NOMO-1 treated with dmso at 0.1 percent for 144 hours (cell line): ENCODE data around the gene RYK.
"Not testable (repeated sequence)": the region's sequence is repeated elsewhere in the genome, so short reads cannot be mapped to it uniquely, and the experiment has no call there.

ENCODE experiments used
- DNase-seq: peaks from one replicate; lab custom pipeline; 2025; ENCODE audit not compliant: unreplicated experiment; lab: John Stamatoyannopoulos, UW

The RYK gene

GRCh38 chr3:134250717-134251220 lies at the start of gene RYK:
RYK (minus strand) TSS chr3:134250859; CDS start chr3:134250654, 205 bp downstream.
- peak; percentile 75 for DNase-seq

- no peak for DNase-seq
These were observed 49.2 kb upstream of the RYK start for GRCh38 chr3:134299888-134300206.

- DNase-seq = no peak
These were observed 48.7 kb upstream of the RYK start for GRCh38 chr3:134299185-134299887.

DNA sequence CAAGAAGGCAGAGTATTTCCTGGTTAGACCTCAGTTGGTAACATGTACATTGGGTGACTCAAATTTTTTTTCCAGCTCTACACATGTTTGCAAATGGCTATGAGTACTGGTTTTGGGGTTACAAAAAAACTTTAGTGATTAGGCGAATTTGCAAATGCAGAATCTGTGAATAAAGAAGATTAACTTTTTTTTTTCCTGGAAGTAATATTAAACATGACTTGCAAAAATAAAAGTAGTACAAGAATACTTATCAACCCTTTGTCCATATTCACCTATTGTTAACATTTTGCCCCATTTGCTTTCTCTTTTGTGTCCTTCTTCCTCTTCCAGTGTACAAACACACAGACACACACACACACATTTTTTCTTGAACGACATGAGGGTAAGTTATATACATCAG lies 47.6 kb upstream of the RYK start:
- DNase-seq = no peak

DNA sequence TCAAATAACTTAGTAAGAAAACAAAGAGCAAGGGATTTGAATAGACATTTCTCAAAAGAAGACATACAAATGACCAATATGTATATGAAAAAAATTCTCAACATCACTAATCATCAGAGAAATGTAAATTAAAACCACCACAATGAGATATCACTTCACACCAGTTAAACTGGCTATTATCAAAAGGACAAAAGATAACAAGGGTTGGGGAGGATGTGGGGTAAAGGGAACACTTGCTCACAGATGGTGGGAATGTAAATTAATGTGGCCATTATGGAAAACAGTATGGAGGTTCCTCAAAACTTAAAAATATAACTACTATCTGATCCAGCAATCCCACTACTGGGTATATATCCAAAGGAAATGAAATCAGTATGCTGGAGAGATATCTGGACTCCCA lies 46.0 kb upstream of the RYK start:
- DNase-seq = no peak

GRCh38 chr3:134295930-134296329 lies 45.3 kb upstream of the RYK start:
- DNase-seq = no peak

GRCh38 chr3:134294302-134295280 lies 43.9 kb upstream of the RYK start:
- no peak for DNase-seq

GRCh38 chr3:134291319-134292254 lies 40.9 kb upstream of the RYK start:
- DNase-seq = no peak

DNA sequence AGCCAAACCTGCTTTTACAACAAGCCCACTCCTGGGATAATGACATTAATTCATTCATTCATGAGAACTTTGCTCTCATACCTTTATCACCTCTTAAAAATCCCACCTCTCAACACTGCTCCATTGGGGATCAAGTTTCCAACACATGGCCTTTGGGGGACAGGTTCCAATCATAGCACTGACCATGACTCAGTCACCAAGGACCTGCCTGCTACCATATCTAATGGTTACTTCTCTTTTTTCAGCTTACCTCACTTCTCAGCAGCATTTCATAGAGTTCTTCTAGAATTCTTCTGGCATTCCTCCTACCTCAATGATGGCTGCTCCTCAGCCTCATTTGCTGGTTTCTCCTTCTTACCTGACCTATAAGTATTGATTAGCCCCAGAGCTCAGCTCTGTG lies 36.9 kb upstream of the RYK start:
- no peak for DNase-seq

- DNase-seq = no peak
These were observed 33.8 kb upstream of the RYK start for GRCh38 chr3:134284438-134284837.

DNA sequence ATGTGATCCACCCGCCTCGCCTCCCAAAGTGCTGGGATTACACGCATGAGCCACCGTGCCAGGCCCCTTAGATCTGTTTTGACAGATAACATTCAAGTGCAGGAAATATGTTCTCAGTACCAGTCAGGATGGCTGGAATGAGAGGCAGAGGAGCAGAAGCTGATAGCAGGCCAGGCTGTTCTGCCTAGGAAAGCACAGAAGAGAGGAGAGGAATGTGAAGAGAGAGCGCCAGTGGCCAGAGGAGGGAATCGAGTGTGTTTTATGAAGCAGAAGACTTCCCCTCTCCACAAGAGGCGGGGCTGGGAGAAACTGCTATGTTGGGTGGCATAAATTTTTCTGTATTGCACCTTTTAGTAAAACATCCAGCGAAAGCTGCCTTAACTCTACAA lies 32.0 kb upstream of the RYK start:
- no peak for DNase-seq

- no peak for DNase-seq
These were observed 31.4 kb upstream of the RYK start for GRCh38 chr3:134281912-134282658.

DNA sequence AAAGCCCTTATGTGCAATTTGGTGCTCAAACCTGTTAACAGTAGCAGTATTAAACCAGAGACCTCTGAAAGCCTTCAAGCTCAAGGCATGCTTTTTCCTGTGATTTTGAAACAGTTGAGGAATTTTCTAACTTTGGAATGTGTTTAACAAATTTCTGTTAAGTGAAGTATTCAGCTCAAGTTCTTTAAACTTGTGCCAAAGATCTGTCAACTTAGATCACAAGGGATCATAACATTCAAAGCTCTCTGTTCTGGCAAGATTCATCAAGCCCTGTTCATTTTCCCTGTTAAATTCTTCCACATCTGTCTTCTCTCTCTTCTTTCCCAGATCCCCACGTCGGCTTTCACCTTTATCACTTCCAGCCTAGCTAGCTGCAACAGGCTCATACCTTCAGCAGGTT lies 28.8 kb upstream of the RYK start:
- no peak for DNase-seq

DNA sequence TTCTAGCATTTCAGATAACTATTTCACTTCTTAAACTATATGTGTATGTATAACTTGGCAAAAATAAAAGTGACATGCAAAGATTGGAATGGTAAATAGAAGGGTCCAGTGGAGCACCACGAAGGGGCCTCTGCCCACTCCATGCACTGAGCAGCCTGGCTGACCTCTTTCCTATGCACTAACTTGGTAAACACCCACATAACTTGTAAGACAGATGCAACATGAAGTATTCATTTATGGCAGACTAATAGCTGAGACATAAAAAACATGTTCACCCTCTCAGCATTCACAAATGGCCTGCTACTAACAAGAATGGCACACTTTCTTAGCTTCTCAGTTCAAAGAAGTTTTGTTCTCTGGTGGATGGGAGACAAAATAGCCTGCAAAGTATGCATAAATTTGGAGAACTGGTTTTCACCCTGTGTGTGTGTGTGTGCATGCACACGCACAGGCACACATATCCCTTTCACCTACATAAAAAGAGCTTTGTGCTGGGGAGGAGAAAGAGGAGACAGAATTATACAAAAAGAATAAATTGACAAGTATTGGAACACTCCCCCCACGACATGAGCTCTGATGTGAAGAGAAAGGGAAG lies 26.5 kb upstream of the RYK start:
- DNase-seq = no peak

DNA sequence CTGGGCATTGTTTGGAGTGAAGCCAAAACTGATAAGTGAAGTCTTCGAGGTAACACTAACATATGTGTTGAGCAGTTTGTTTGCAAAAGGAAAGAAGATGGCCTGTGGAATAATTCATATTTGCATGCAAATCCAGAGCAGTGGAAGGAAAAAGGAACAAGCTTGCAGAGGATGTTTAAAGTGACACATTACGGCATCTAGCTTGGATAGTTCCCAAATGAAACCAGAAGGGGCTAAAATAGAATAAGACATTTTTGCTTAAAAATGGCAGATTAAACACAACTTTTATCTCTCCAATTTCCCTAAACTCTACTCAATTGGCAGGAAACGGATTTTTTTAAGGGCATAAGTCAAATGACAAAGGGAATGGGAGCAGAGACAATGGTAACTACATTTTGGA lies 25.4 kb upstream of the RYK start:
- no peak for DNase-seq

DNA sequence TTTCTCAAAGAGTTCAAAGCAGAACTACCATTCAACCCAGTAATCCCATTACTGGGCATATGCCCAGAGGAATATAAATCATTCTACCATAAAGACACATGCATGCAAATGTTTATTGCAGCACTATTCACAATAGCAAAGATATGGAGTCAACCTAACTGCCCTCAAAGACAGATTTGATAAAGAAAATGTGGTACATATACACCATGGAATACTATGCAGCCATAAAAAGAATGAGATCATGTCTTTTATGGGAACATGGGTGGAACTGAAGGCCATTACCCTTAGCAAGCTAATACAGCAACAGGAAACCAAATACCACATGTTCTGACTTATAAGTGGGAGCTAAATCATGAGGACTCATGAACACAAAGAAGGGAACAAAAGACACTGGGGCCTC lies 24.5 kb upstream of the RYK start:
- DNase-seq = not testable (repeated sequence)

GRCh38 chr3:134274571-134274970 lies 23.9 kb upstream of the RYK start:
- DNase-seq = no peak

- no peak for DNase-seq
These were observed 17.3 kb upstream of the RYK start for GRCh38 chr3:134267996-134268395.

GRCh38 chr3:134260987-134261386 lies 10.3 kb upstream of the RYK start:
- no peak for DNase-seq

DNA sequence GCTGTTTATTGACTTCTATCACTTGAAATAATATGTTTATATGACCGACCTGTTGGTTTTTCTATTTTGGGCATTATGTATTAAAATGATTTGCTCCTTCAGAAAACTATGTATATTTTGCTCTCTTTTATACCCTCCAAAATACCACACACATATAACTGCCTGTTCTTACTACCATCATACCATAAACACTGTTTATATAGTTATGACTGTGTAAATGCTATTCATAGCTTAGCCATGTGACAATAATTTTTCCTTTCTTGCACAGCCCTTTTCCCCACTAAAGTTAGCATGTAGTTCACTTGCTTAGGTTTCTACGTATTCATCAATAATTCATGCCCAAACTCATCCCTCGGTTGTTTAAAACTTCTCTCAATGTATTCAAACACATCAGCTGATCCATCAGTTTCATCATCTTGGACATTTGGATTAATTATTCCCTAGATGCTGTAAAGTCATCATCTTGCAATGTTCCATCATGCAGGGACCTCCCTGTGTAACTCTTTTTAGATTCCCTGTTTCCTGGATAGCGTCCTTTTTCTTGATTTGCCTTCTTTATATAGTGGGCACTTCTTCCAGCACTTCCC lies 8.2 kb upstream of the RYK start:
- DNase-seq = no peak
